GM12865 (cell line): ENCODE measurements around the gene FBXL2.
"Not testable (repeated sequence)": the region's sequence is repeated elsewhere in the genome, so short reads cannot be mapped to it uniquely, and the experiment has no call there.

Experiments used
- DNase-seq: peaks from one replicate; pipeline ENCODE4 v3.0.0; 2010; ENCODE audit warnings: low read depth
- H3K4me3 ChIP-seq: 2 replicates; pipeline ENCODE4 v1.5.1; 2011; ENCODE audit warnings: mild to moderate bottlenecking, low read depth, low read length, control low read depth
- TF ChIP-seq, protein P1 (sequence below): IDR thresholded peaks from 2 replicates; pipeline ENCODE4 v1.5.1; 2011; ENCODE audit warnings: low read length, control low read depth, low read depth, inconsistent platforms; ENCODE audit not compliant: insufficient read depth; ENCODE audit errors: missing control alignments

FBXL2 gene

DNA sequence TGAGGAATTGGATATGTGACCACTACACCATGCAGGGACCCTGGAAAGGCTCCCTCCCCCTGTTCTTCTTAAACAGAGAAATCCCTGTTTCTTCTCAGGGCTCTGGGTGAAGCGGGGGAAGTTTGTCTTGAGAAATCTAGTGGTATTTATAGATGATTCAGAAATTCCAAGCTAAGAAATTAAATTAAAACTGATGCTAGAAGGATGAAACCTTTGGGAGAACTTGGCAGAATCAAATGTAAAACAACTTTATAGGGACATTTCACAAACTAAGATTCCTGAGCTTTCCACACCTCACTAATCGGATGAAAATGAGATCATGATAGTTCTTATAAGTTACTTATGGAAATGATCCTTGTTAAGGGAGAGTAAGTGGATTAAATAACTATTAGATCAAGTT is 54.2 kb downstream of the FBXL2 start:
- DNase-seq, result no peak
- H3K4me3 ChIP-seq, result no peak overlapping the region
- TF ChIP-seq, protein P1, sequence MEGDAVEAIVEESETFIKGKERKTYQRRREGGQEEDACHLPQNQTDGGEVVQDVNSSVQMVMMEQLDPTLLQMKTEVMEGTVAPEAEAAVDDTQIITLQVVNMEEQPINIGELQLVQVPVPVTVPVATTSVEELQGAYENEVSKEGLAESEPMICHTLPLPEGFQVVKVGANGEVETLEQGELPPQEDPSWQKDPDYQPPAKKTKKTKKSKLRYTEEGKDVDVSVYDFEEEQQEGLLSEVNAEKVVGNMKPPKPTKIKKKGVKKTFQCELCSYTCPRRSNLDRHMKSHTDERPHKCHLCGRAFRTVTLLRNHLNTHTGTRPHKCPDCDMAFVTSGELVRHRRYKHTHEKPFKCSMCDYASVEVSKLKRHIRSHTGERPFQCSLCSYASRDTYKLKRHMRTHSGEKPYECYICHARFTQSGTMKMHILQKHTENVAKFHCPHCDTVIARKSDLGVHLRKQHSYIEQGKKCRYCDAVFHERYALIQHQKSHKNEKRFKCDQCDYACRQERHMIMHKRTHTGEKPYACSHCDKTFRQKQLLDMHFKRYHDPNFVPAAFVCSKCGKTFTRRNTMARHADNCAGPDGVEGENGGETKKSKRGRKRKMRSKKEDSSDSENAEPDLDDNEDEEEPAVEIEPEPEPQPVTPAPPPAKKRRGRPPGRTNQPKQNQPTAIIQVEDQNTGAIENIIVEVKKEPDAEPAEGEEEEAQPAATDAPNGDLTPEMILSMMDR, result no peak

GRCh38 chr3:33334364-33334763 is 57.1 kb downstream of the FBXL2 start:
- no peak for DNase-seq
- TF ChIP-seq, protein P1, result no peak
- H3K4me3 ChIP-seq, result no peak overlapping the region

DNA sequence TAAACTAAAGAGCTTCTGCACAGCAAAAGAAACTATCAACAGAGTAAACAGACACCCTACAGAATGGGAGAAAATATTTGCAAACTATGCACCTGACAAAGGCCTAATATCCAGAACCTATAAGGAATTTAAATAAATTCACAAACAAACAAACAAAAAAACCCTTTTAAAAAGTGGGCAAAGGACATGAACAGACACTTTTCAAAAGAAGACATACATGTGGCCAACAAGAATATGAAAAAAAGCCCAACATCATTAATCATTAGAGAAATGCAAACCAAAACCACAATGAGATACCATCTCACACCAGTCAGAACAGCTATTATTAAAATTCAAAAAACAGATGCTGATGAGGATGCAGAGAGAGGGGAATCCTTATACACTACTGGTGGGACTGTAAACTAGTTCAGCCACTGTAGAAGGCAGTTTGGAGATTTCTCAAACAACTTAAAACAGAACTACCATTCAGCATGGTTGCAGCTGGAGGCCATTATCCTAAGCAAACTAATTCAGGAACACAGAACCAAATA is 61.8 kb downstream of the FBXL2 start:
- DNase-seq, H3K4me3 ChIP-seq: not testable (repeated sequence)

DNA sequence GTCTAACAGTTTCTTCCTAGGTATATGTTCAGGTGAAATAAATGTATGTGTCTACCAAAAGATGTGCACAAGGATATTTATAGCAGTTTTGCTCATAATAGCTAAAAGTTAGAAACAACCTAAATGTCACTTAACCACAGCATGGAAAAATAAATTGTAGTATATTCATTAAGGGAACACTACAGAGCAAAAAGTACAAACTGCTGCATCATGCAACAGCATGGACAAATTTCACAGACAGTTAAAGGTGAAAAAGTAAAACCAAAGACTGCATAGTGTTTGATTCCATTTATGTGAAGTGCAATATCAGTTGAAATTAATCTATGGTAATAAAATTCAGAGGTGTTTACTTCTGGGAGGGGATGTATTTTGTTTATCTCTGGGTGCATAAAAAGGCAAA is 62.5 kb downstream of the FBXL2 start:
- DNase-seq, result no peak
- no peak overlapping the region for H3K4me3 ChIP-seq
- TF ChIP-seq, protein P1, result no peak

- no peak overlapping the region for H3K4me3 ChIP-seq
- DNase-seq, result no peak
- TF ChIP-seq, protein P1, result no peak
These were observed 78.4 kb downstream of the FBXL2 start for GRCh38 chr3:33355611-33356010.

DNA sequence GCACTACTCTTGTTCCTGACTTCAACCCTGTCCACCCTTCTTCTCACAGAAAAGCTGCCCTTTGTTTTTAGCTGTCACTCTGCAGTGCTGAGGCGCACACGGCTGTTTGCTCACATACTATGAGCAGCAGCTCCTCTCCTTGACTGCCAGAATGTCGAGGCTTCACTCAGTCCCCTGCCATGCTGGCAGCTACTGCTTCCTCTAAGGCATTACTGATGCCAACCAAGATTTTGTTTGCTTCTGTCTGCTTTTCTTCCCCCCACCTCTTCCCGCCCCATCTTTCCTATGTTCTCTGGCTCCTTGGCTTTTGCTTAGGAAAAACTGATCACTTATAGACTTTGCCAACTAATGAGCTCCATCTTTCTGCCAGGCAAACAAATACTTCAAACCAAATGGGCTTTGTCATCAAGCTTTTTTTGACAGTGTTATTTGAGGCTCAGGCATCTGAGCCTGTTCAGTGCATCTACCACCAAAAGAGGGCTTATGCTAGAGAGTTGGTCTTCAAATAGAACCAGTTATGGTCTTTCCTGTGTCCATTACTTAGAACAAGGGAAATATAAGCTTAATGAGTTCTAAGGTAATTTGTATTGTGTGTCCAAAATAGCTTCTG is 81.0 kb downstream of the FBXL2 start:
- H3K4me3 ChIP-seq, result no peak overlapping the region
- TF ChIP-seq, protein P1, result no peak
- DNase-seq, result no peak

DNA sequence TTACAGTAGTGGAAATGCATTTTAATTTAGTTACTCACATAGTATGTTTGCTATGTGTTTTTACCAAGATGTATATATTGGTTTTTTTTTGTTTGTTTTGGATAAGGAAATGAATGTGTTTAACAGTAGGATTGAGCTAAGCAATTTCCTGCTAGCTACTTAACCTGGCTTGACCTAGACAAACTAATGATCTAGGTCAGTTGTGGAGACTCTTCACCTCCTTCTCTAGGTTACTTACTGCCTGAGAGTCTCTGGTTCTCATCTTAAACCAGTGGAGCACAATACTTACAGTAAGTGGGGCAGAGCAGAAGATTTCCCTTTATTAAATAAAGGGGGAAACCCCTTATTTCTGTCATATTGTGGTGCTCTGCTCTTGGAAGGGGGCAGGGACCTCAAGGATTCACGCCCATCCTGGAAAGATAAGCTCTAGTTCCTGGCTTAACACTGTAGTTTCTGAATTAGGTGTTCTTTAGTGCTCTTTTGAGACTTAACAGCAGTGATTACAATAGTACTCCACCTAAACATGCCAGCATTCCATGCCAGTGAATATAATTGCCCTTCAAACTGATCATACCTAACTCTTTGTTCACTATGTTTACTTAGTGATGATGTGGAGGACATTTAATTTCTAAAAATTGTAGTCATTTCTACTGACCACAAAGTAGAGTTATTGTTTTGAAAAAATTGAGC is 83.0 kb downstream of the FBXL2 start:
- no peak for DNase-seq
- TF ChIP-seq, protein P1, result no peak
- no peak overlapping the region for H3K4me3 ChIP-seq
